PC-3 (cell line): ENCODE measurements around the gene DPT. TPM values are rescaled to one million over a fixed set of nuclear protein-coding genes. Genes with fewer than 3 reads are reported as not detected.

Experiments
- ATAC-seq: fragments of 200-7000 bp; cut with Tn5 transposase; 2 replicates; pipeline ENCODE4 v1.9.1; 2020; ENCODE audit warnings: mild to moderate bottlenecking, moderate library complexity
- BruUV-seq: library from RNA; stranded (reverse); fragments of 400-500 nt; replicated peaks from 2 replicates; lab custom pipeline; 2021; lab: Mats Ljungman, UMichigan
- CTCF ChIA-PET: fragments of 300-600 bp; sonication (Branson Sonifier 250); formaldehyde crosslinking; loops from one replicate; lab custom pipeline; 2022; ENCODE audit warnings: antibody characterized with exemption; lab: Charles Lee
- POLR2A ChIA-PET: fragments of 300-600 bp; sonication (Branson Sonifier 250); formaldehyde crosslinking; loops from one replicate; lab custom pipeline; 2022; ENCODE audit warnings: antibody characterized with exemption; ENCODE audit not compliant: unreplicated experiment; lab: Charles Lee
- DNase-seq: peaks from one replicate; pipeline ENCODE4 v3.0.0-alpha.2; 2015
- H2AFZ ChIP-seq: fragments of 300-600 bp; sonication (generic); 2 replicates; pipeline ENCODE4 v1.6.0; 2016; ENCODE audit warnings: antibody characterized with exemption, low read length
- H3F3A ChIP-seq: fragments of 300-600 bp; sonication (generic); one replicate; pipeline ENCODE4 v1.6.0; 2017; ENCODE audit warnings: antibody characterized with exemption, low read length, control low read depth, mild to moderate bottlenecking; ENCODE audit not compliant: unreplicated experiment
- H3K27ac ChIP-seq: fragments of 300-600 bp; sonication (generic); 2 replicates; pipeline ENCODE4 v1.5.1; 2016; ENCODE audit warnings: mild to moderate bottlenecking, low read length
- H3K27me3 ChIP-seq: fragments of 300-600 bp; sonication (generic); 2 replicates; pipeline ENCODE4 v1.6.1; 2016; ENCODE audit warnings: low read length, mixed read lengths
- H3K36me3 ChIP-seq: fragments of 300-600 bp; sonication (generic); 2 replicates; pipeline ENCODE4 v1.6.1; 2016; ENCODE audit warnings: low read depth, mixed run types, low read length, mixed read lengths
- H3K4me1 ChIP-seq: fragments of 300-600 bp; sonication (generic); 2 replicates; pipeline ENCODE4 v1.5.1; 2016; ENCODE audit warnings: low read length; ENCODE audit not compliant: insufficient read depth
- H3K4me2 ChIP-seq: fragments of 300-600 bp; sonication (generic); 2 replicates; pipeline ENCODE4 v1.6.0; 2016; ENCODE audit warnings: low read length
- H3K4me3 ChIP-seq: fragments of 300-600 bp; sonication (generic); 2 replicates; pipeline ENCODE4 v1.5.1; 2016; ENCODE audit warnings: mild to moderate bottlenecking, low read length, mixed read lengths
- H3K79me2 ChIP-seq: fragments of 300-600 bp; sonication (generic); 2 replicates; pipeline ENCODE4 v1.6.1; 2017; ENCODE audit warnings: low read length, mixed read lengths
- H3K9ac ChIP-seq: fragments of 300-600 bp; sonication (generic); 2 replicates; pipeline ENCODE4 v1.6.0; 2016; ENCODE audit warnings: mild to moderate bottlenecking, low read length
- H3K9me2 ChIP-seq: fragments of 300-600 bp; sonication (generic); replicated peaks from 2 replicates; pipeline ENCODE4 v1.6.1; 2016; ENCODE audit warnings: mixed run types, low read length, mixed read lengths
- H3K9me3 ChIP-seq: fragments of 300-600 bp; sonication (generic); 2 replicates; pipeline ENCODE4 v1.6.1; 2016; ENCODE audit warnings: low read length, mixed read lengths
- H4K20me1 ChIP-seq: fragments of 300-600 bp; sonication (generic); 2 replicates; pipeline ENCODE4 v1.6.1; 2016; ENCODE audit warnings: low read length, mixed read lengths
- CTCF ChIP-seq: fragments of 300-600 bp; sonication (generic); conservative IDR thresholded peaks from 2 replicates; pipeline ENCODE4 v1.5.1; 2017; ENCODE audit warnings: antibody characterized with exemption, low read depth, mild to moderate bottlenecking, low read length
- EZH2 ChIP-seq: fragments of 300-600 bp; sonication (generic); IDR thresholded peaks from one replicate; pipeline ENCODE4 v1.6.1; 2017; ENCODE audit warnings: antibody characterized with exemption, mild to moderate bottlenecking, low read length; ENCODE audit not compliant: unreplicated experiment
- EZH2phosphoT487 ChIP-seq: fragments of 300-600 bp; sonication (generic); IDR thresholded peaks from 2 replicates; pipeline ENCODE4 v1.6.1; 2018; ENCODE audit warnings: mild to moderate bottlenecking, antibody characterized with exemption, low read length, borderline replicate concordance
- intact Hi-C: fragments of 100-400 bp; cut with micrococcal nuclease; formaldehyde crosslinking; loops from 2 replicates; pipeline ENCODE4 v1.9.0; 2023
- total RNA-seq: library from RNA; depleted of rRNA; stranded (reverse); fragments of >200 nt; gene quantifications from 2 replicates; pipeline ENCODE4 v1.2.3, GENCODE V29; 2014

The DPT gene
- total RNA-seq, 1 experiment from 2014 or later, result not detected

GRCh38 chr1:168673974-168674683 is 54.9 kb downstream of the DPT start:
- Histone ChIP-seq H3K27me3 (no peaks in the 10 kb centered on the region), H3K27ac (no peak overlapping the region), H3K9ac (no peak overlapping the region), H3K9me3 (no peaks in the 10 kb centered on the region; the same call in 1 of the 2 replicates), H3K9me2 (no peaks in the 10 kb centered on the region), H3K4me1 (no peaks in the 10 kb centered on the region), H2AFZ (no peak overlapping the region), H3K79me2 (no peaks in the 10 kb centered on the region), H3K4me3 (no peak overlapping the region), H3F3A (no peaks in the 10 kb centered on the region), H3K4me2 (no peak overlapping the region), H3K36me3 (no peaks in the 10 kb centered on the region), H4K20me1 (no peaks in the 10 kb centered on the region)
- BruUV-seq, result no TSS peak
- POLR2A ChIA-PET, result no interaction called here
- CTCF ChIA-PET, result no interaction called here
- DNase-seq (no peak), ATAC-seq (no peak)
- intact Hi-C loops, result no loop called here
- TF ChIP-seq CTCF (no peak), EZH2phosphoT487 (no peak), EZH2 (no peak)

DNA sequence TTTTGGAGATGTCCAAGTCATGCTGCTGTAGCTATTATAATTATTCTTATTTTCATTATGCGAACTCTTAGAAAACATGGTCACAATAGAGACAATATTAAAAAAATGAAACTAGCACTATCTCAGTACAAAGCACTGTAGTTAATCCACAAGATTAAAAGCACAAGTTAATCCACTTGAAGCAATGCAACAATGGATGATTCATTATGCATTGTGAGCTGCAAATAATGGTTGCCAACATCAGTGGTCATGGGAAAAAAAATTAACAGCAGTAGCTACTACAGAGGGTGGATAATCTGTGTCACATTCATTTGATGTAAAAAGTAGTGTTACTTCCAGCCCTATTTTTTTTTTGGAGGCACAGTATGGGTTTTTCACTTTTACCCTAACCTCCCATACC is 56.7 kb downstream of the DPT start:
- Histone ChIP-seq H3K4me3 (no peak overlapping the region), H3K36me3 (no peaks in the 10 kb centered on the region), H3F3A (no peaks in the 10 kb centered on the region), H3K4me1 (no peaks in the 10 kb centered on the region), H3K79me2 (no peaks in the 10 kb centered on the region), H3K27ac (no peak overlapping the region), H3K9me2 (no peaks in the 10 kb centered on the region), H3K4me2 (no peak overlapping the region), H3K9me3 (no peaks in the 10 kb centered on the region; the same call in 1 of the 2 replicates), H2AFZ (no peak overlapping the region), H3K27me3 (no peaks in the 10 kb centered on the region), H4K20me1 (no peaks in the 10 kb centered on the region), H3K9ac (no peak overlapping the region)
- DNase-seq (no peak), ATAC-seq (no peak)
- no peak for TF ChIP-seq EZH2phosphoT487
- no TSS peak for BruUV-seq
- intact Hi-C loops, result no loop called here
- CTCF ChIA-PET, result no interaction called here
- POLR2A ChIA-PET, result no interaction called here

DNA sequence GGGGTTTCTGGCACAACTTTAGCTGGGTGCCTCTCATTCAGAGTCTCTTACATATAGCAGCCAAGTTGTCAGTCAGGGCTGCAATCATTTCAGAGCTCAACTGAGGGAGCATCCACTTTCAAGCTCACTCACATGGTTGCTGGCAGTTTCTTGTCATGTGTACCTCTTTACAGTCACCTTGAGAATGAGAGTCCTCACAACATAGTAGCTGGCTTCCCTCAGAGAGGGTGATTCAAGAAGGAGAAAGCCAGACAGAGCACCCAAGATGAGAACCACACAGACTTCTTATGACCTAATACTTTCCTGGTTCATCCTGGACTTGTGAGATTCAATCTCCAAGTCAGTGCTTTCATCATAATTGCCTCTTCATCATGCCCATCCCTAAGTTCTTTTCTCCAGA is 57.2 kb downstream of the DPT start:
- H3K9ac ChIP-seq, result no peak overlapping the region
- ChIA-PET CTCF (no interaction called here), POLR2A (no interaction called here)
- H3K9me3 ChIP-seq, result no peaks in the 10 kb centered on the region; the same call in 1 of the 2 replicates
- no peaks in the 10 kb centered on the region for H3K36me3 ChIP-seq
- no peak overlapping the region for H3K4me2 ChIP-seq
- BruUV-seq, result no TSS peak
- no peaks in the 10 kb centered on the region for H3K79me2 ChIP-seq
- no peak for TF ChIP-seq EZH2
- H3K9me2 ChIP-seq, result no peaks in the 10 kb centered on the region
- no peak overlapping the region for H3K27ac ChIP-seq
- intact Hi-C loops, result no loop called here
- H3K4me3 ChIP-seq, result no peak overlapping the region
- no peak overlapping the region for H2AFZ ChIP-seq
- H3K4me1 ChIP-seq, result no peaks in the 10 kb centered on the region
- DNase-seq (no peak), ATAC-seq (no peak)
- H4K20me1 ChIP-seq, result no peaks in the 10 kb centered on the region
- no peaks in the 10 kb centered on the region for H3F3A ChIP-seq
- no peaks in the 10 kb centered on the region for H3K27me3 ChIP-seq
